ENCODE results near the gene ANXA6.

Gene ANXA6

GRCh38 chr5:151101151-151101550, 56.4 kb downstream of the ANXA6 start:
- CTCF ChIA-PET = no interaction called here
- TF ChIP-seq ZSCAN23 (tag by site-specific recombination; IDR thresholded peaks at IDR 0.05) (no peak), ZNF18 (tag by site-specific recombination; IDR thresholded peaks at IDR 0.05) (no peak), ZSCAN4 (tag by site-specific recombination; IDR thresholded peaks at IDR 0.05) (no peak), ZNF132 (tag by site-specific recombination; IDR thresholded peaks at IDR 0.05; ENCODE audit: borderline replicate concordance) (no peak), SP3 (tag by site-specific recombination; IDR thresholded peaks at IDR 0.05) (no peak), ZNF157 (tag by site-specific recombination; IDR thresholded peaks at IDR 0.05) (no peak), ZNF175 (tag by site-specific recombination; IDR thresholded peaks at IDR 0.05) (no peak), ZNF140 (tag by site-specific recombination; IDR thresholded peaks at IDR 0.05) (no peak), ZNF37A (tag by site-specific recombination; IDR thresholded peaks at IDR 0.05) (no peak), ZNF843 (tag by site-specific recombination; IDR thresholded peaks at IDR 0.05) (no peak), GLI2 (tag by site-specific recombination; IDR thresholded peaks at IDR 0.05; ENCODE audit: borderline replicate concordance, low read depth) (no peak), ZNF514 (tag by site-specific recombination; IDR thresholded peaks at IDR 0.05) (no peak), ZNF670 (tag by site-specific recombination; IDR thresholded peaks at IDR 0.05; ENCODE audit: low read depth) (no peak), SP2 (tag by site-specific recombination; IDR thresholded peaks at IDR 0.05) (no peak), MYNN (tag by site-specific recombination; IDR thresholded peaks at IDR 0.05; ENCODE audit: borderline replicate concordance) (no peak), ZNF747 (tag by site-specific recombination; IDR thresholded peaks at IDR 0.05) (no peak)
- TF ChIP-seq, protein P1, sequence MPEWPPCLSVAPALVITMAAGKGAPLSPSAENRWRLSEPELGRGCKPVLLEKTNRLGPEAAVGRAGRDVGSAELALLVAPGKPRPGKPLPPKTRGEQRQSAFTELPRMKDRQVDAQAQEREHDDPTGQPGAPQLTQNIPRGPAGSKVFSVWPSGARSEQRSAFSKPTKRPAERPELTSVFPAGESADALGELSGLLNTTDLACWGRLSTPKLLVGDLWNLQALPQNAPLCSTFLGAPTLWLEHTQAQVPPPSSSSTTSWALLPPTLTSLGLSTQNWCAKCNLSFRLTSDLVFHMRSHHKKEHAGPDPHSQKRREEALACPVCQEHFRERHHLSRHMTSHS (tag by site-specific recombination; IDR thresholded peaks at IDR 0.05) = no peak
- Histone ChIP-seq H3K9me3 (ENCODE audit: control insufficient read depth, insufficient read depth, low read depth, low read length) (no peaks in the 10 kb centered on the region), H3K27ac (ENCODE audit: extremely low read depth, low read depth, low read length) (no peak overlapping the region), H3K36me3 (ENCODE audit: control insufficient read depth in 2 of 2, insufficient read depth in 1 of 2, low read length in 2 of 2) (peaks cover 0 to 54% of the 10 kb centered on the region in 2 experiments; a peak in 2 of 3 replicates), H3K4me1 (ENCODE audit: control insufficient read depth, insufficient read depth, low read length) (no peaks in the 10 kb centered on the region), H3K4me3 (ENCODE audit: low read depth, low read length) (no peak overlapping the region)
- POLR2A ChIA-PET = no interaction called here

GRCh38 chr5:151100681-151101080, 56.9 kb downstream of the ANXA6 start:
- no peak overlapping the region for H3K4me3 ChIP-seq (ENCODE audit: low read depth, low read length)
- H3K4me1 ChIP-seq (ENCODE audit: control insufficient read depth, insufficient read depth, low read length) = no peaks in the 10 kb centered on the region
- ChIA-PET CTCF (interaction anchor here (2.5 kb wide), 1 partner anchor 15 kb away, joined by 19 read pairs; no protein-coding TSS in a partner anchor), POLR2A (no interaction called here)
- H3K9me3 ChIP-seq (ENCODE audit: control insufficient read depth, insufficient read depth, low read depth, low read length) = no peaks in the 10 kb centered on the region
- peaks cover 0 to 49% of the 10 kb centered on the region in 2 experiments; a peak in 2 of 3 replicates for H3K36me3 ChIP-seq (ENCODE audit: control insufficient read depth in 2 of 2, insufficient read depth in 1 of 2, low read length in 2 of 2)
- H3K27ac ChIP-seq (ENCODE audit: extremely low read depth, low read depth, low read length) = no peak overlapping the region
- TF ChIP-seq ZNF155 (tag by site-specific recombination; IDR thresholded peaks at IDR 0.05) = no peak
- TF ChIP-seq, protein P2, sequence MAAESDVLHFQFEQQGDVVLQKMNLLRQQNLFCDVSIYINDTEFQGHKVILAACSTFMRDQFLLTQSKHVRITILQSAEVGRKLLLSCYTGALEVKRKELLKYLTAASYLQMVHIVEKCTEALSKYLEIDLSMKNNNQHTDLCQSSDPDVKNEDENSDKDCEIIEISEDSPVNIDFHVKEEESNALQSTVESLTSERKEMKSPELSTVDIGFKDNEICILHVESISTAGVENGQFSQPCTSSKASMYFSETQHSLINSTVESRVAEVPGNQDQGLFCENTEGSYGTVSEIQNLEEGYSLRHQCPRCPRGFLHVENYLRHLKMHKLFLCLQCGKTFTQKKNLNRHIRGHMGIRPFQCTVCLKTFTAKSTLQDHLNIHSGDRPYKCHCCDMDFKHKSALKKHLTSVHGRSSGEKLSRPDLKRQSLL (tag by site-specific recombination; IDR thresholded peaks at IDR 0.05) = no peak
- TF ChIP-seq ZNF843 (tag by site-specific recombination; IDR thresholded peaks at IDR 0.05) = no peak
- TF ChIP-seq, protein P3, sequence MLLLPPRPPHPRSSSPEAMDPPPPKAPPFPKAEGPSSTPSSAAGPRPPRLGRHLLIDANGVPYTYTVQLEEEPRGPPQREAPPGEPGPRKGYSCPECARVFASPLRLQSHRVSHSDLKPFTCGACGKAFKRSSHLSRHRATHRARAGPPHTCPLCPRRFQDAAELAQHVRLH (tag by site-specific recombination; IDR thresholded peaks at IDR 0.05) = no peak
- TF ChIP-seq KLF17 (tag by site-specific recombination; IDR thresholded peaks at IDR 0.05) = no peak
- TF ChIP-seq ZNF558 (tag by site-specific recombination; IDR thresholded peaks at IDR 0.05) = no peak
- no peak for TF ChIP-seq ZBTB10 (tag by site-specific recombination; IDR thresholded peaks at IDR 0.05)
- TF ChIP-seq SP7 (tag by site-specific recombination; IDR thresholded peaks at IDR 0.05) = no peak
- no peak for TF ChIP-seq ZNF302 (tag by site-specific recombination; IDR thresholded peaks at IDR 0.05; ENCODE audit: low read depth)
- TF ChIP-seq, protein P4, sequence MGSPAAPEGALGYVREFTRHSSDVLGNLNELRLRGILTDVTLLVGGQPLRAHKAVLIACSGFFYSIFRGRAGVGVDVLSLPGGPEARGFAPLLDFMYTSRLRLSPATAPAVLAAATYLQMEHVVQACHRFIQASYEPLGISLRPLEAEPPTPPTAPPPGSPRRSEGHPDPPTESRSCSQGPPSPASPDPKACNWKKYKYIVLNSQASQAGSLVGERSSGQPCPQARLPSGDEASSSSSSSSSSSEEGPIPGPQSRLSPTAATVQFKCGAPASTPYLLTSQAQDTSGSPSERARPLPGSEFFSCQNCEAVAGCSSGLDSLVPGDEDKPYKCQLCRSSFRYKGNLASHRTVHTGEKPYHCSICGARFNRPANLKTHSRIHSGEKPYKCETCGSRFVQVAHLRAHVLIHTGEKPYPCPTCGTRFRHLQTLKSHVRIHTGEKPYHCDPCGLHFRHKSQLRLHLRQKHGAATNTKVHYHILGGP (tag by site-specific recombination; IDR thresholded peaks at IDR 0.05) = no peak
- no peak for TF ChIP-seq ZNF521 (tag by site-specific recombination; IDR thresholded peaks at IDR 0.05)

Measured in HEK293 (cell line).